Choroid plexus epithelial cell (primary cell): ENCODE measurements around the gene SLC4A8.
"Not testable (repeated sequence)": the region's sequence is repeated elsewhere in the genome, so short reads cannot be mapped to it uniquely, and the experiment has no call there.

Experiments
- DNase-seq: peaks from one replicate; pipeline ENCODE4 v3.0.0-alpha.2; 2010; ENCODE audit warnings: low read depth
- H3K4me3 ChIP-seq: 2 replicates; pipeline ENCODE4 v1.5.1; 2011; ENCODE audit warnings: low read depth, mild to moderate bottlenecking, control low read depth, low read length, moderate library complexity
- CTCF ChIP-seq: conservative IDR thresholded peaks from 2 replicates; pipeline ENCODE4 v1.5.1; 2011; ENCODE audit warnings: low read depth, mild to moderate bottlenecking, control low read depth, inconsistent platforms, low read length, moderate library complexity

Gene SLC4A8

GRCh38 chr12:51504851-51505250 lies 80.2 kb downstream of the SLC4A8 start:
- TF ChIP-seq CTCF, result no peak
- DNase-seq, result no peak
- no peak overlapping the region for H3K4me3 ChIP-seq

GRCh38 chr12:51505360-51506105 lies 80.9 kb downstream of the SLC4A8 start:
- no peak overlapping the region for H3K4me3 ChIP-seq
- DNase-seq, result no peak
- TF ChIP-seq CTCF, result no peak

GRCh38 chr12:51507178-51507577 lies 82.5 kb downstream of the SLC4A8 start:
- TF ChIP-seq CTCF, result no peak
- DNase-seq, result no peak

GRCh38 chr12:51508285-51508684 lies 83.7 kb downstream of the SLC4A8 start:
- no peak for DNase-seq
- no peak for TF ChIP-seq CTCF
- H3K4me3 ChIP-seq, result no peak overlapping the region

More at GRCh38 chr12:51507178-51507577, 82.5 kb downstream of the SLC4A8 start:
- no peak overlapping the region for H3K4me3 ChIP-seq

- no peak for TF ChIP-seq CTCF
- no peak for DNase-seq
- H3K4me3 ChIP-seq, result no peak overlapping the region
Measured at GRCh38 chr12:51511546-51512260, 87.1 kb downstream of the SLC4A8 start.

GRCh38 chr12:51512438-51512837 lies 87.8 kb downstream of the SLC4A8 start:
- DNase-seq, result no peak
- H3K4me3 ChIP-seq, result no peak overlapping the region
- TF ChIP-seq CTCF, result no peak

GRCh38 chr12:51515037-51515436 lies 90.4 kb downstream of the SLC4A8 start:
- H3K4me3 ChIP-seq, DNase-seq: not testable (repeated sequence)
